ENCODE data around the gene MVB12B.

DNA sequence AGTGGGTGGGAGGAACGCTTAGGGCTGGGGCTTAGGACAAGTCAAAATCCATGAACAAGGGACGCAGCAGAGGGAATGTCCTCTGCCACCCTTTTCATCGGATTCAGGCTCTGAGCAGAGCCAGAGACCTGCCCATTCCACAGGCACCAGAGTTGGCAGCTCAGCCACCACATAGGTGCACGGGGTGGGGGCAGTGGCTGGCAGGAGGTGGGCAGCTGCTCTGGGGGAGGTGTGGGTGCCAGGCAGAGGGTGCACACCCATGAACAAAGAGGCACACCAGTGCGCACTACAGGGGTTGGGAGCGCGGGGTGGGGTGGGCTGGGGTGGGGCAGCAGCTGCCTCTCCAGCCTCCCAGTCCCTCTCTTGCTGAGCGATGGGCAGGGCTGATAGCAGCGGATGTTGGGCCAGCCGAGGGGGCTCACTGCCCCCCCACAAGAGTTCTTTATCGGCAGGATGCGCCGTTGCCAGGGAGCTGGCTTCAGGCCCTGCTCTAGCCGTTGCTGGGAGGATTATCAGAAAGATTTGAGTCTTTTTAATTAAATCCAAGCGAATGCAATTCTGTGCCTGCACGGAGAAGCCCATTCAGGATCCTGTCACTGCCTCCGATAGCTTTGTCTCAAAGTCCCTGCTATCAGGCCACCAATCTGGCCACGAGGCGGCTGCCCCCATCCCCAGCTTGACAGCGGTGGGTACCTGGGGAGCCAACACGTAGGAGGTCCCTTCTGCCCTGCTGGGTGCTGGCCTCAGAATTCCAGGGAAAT, 222.8 kb downstream of the MVB12B start:
- TF ChIP-seq, protein P1, sequence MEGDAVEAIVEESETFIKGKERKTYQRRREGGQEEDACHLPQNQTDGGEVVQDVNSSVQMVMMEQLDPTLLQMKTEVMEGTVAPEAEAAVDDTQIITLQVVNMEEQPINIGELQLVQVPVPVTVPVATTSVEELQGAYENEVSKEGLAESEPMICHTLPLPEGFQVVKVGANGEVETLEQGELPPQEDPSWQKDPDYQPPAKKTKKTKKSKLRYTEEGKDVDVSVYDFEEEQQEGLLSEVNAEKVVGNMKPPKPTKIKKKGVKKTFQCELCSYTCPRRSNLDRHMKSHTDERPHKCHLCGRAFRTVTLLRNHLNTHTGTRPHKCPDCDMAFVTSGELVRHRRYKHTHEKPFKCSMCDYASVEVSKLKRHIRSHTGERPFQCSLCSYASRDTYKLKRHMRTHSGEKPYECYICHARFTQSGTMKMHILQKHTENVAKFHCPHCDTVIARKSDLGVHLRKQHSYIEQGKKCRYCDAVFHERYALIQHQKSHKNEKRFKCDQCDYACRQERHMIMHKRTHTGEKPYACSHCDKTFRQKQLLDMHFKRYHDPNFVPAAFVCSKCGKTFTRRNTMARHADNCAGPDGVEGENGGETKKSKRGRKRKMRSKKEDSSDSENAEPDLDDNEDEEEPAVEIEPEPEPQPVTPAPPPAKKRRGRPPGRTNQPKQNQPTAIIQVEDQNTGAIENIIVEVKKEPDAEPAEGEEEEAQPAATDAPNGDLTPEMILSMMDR (IDR thresholded peaks at IDR 0.05) = no peak
- TF ChIP-seq TCF7L2 (IDR thresholded peaks at IDR 0.05; ENCODE audit: low read depth, low read length) (no peak), POLR2AphosphoS5 (IDR thresholded peaks at IDR 0.05; ENCODE audit: low read depth, low read length) (no peak), SIN3A (IDR thresholded peaks at IDR 0.05; ENCODE audit: borderline replicate concordance, insufficient read depth, low read depth, low read length) (no peak)
